NCI-H146 (cell line): ENCODE data around the gene CAMK2B.
"Not testable (repeated sequence)": the region's sequence is repeated elsewhere in the genome, so short reads cannot be mapped to it uniquely, and the experiment has no call there.

Experiments used
- DNase-seq: peaks from one replicate; lab custom pipeline; 2025; lab: John Stamatoyannopoulos, UW

The CAMK2B gene

DNA sequence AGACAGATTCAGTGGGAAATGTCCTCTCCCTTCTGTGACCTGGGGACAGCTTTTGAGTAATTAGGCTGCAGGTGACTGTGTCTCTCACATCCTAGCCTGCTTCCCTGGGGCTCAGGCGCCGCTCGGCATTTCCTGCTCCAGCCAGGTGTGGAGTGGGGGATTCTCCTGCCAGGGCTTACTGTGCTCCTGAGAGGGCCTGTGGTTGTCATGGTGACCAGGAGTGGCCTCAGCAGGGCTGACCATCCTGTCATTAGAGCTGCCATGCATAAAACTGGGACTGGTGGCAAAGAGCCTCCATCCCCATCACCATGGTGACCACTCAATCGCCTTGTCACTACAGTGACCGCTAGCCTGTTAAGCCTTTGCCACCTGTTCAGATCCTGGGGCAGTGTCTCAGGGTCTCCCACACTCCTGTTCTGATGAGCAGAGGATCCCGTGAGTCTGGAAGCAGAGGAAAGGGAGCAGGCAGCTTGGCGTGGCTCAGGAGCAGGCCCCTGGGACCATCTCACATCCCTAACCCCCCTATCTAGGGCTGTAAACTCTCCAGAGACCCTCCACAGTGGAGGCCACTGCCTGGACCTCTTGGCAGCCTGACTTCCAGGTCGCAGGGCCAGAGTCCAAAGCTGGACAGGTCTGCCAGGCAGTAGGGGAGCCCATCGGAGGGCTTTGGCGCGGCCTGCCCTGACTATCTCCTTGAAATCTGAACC, 136.0 kb downstream of the CAMK2B start, which contains the start of gene GCK:
Gene GCK (minus strand): TSS at position 154 of the 707 bp plus-strand sequence. CDS start 486 bp downstream, outside the sequence.
- DNase-seq = peak; percentile 99

- peak; percentile 21 for DNase-seq
Measured at GRCh38 chr7:44188480-44189225, 136.7 kb downstream of the CAMK2B start.

DNA sequence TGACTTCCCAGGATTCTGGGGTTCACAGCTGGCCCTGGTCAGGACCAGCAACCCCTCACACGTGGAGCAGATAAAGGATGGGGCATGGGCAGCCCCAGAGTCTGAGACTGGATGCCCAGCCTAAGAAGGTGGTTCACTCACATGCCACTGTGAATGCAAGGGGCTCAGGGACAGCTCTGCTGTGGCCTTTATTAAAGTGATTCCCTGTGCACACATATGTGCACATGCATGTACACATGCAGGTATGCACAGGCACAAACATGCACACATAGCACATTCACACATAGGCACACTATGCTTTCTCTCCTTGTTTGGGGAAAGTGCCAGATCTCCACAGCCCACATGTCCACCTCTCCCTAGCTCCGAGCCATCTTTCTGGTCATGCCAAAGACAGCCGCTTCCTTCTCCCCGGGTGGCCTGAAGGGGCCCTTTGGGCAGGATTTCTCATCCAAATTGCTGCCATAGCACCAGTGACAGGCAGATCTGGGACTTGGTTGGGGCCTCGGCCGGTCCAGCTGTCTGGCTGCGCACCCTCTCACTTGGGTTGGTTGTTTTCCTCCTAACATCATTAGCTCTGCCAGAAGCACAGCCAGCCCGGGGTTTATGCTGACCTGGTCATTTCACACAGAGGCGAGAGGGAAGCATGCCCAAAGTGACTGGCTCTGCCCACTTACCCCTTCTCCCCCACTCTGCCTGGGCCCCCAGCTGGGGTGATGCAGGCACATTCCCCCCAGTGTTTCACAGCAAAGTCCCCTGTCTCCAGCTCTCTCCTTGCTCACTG, 137.6 kb downstream of the CAMK2B start:
- peak; percentile 4 for DNase-seq

- no peak for DNase-seq
Measured at GRCh38 chr7:44186736-44187135, 138.7 kb downstream of the CAMK2B start.

DNA sequence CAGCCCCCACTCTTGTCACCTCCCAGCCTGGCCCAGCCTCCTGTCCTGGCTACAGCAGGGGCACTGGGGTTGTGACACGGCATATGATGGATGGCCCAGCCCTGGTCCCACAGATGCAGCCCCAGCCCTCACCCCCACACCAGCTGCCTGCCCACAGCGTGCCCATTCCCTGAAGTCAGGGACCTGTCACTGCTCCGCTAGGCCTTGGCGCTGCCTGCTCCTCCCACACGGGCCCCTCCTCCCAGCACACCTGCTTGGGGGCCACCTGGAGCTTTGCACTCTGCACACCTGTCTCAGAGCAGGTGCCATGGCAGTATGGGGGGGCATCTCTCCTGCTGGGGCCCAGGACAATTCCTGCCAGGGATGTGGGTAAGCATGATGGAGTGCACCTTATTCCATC, 139.7 kb downstream of the CAMK2B start:
- DNase-seq = peak; percentile 83

DNA sequence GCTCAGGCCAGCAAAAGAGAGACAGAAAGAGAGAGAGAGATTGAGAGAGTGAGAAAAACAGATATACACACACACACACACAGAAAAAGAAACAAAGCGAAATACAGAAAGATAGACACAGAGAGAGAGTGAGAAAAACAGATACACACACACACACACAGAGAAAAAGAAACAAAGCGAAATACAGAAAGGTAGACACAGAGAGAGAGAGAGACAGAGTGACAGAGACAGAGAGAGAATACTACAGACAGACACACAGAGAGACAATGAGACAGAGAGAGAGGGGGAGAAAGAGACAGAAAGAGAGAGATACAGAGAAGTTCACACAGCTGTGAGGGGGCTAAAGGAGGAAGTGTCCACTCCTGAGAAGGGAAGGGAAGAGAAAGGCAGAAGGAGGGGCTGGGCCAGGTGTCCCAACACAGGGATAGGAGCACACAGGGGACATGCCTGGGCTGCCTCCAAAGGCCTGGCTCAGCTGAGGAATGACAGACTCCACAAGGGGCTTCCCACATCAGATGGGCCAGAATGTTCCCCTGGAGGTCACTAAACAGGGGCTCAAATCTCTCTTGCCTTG, 140.4 kb downstream of the CAMK2B start:
- no peak for DNase-seq

- DNase-seq = peak; percentile 92
Measured at GRCh38 chr7:44184206-44184872, 141.1 kb downstream of the CAMK2B start.

DNA sequence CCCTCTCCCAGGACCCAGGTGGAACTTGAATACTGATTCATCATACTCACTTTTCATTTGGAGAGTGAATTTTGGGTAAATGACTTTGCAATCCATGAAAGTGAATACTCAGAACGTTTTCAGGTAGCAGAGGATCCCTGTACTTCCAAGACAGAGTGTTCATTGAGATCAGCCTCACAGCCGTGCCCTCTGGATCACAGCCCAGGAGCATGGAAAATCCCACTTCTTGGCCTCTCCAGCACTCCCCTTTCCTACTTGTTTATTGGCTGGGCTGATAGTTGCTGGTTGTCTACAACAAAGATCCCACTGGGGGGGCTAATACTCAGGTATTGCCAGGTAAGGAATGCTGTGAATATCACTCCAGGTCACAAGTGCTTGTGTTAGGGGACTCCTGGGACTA, 142.0 kb downstream of the CAMK2B start:
- no peak for DNase-seq

GRCh38 chr7:44182827-44183226, 142.6 kb downstream of the CAMK2B start:
- no peak for DNase-seq

DNA sequence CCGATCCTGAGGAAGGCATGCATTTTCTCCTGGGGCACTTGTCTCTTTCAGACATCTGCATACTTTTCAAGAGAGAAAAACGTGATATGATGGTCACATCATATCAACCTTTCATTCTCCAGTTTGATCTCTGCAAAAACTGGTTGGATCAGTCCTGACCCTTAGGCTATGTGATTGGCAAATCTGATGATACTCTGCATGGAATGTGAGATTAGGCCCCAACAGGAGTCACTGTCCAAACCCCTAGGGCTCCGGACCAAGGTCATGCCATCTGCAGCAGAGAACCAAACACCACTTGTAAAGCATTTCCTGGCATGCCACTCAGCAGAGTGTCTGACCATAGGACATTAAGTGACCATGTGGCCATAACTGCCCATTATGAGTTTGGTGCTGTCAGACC, 144.8 kb downstream of the CAMK2B start:
- DNase-seq = no peak

GRCh38 chr7:44177570-44178131, 147.7 kb downstream of the CAMK2B start:
- peak; percentile 7 for DNase-seq

DNA sequence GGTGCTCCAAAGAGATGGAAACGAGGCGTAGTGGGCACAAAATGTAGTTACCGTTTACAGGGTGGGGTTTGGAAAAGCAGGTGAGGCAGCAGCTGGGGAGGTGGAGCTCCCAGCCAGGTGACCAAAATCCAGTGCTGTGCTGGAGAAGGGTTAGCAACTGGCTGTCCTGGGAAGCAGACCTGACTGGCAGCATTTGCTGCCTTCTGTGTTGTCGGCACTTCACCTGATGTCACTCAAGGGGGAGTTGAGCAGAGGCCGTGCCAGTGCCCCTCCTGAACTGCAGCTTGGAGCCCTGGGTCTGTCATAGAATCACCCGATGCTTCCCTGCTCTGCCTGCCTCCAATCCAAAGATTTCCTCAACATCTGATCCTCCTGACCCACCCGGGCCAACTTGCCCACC, 148.9 kb downstream of the CAMK2B start:
- no peak for DNase-seq

- no peak for DNase-seq
Measured at GRCh38 chr7:44175730-44176129, 149.7 kb downstream of the CAMK2B start.

DNA sequence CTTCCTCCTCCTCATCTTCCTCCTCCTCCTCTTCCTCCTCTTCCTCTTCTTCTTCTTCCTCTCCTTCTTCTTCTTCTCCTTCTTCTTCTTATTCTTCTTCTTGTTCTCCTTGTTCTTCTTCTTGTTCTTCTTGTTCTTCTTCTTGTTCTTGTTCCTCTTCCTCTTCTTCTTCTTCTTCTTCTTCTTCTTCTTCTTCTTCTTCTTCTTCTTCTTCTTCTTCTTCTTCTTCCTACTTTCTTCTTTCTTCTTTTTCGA, 150.8 kb downstream of the CAMK2B start:
- not testable (repeated sequence) for DNase-seq

GRCh38 chr7:44173911-44174693, 151.3 kb downstream of the CAMK2B start:
- no peak for DNase-seq

- DNase-seq = no peak
Measured at GRCh38 chr7:44172803-44173424, 152.5 kb downstream of the CAMK2B start.

DNA sequence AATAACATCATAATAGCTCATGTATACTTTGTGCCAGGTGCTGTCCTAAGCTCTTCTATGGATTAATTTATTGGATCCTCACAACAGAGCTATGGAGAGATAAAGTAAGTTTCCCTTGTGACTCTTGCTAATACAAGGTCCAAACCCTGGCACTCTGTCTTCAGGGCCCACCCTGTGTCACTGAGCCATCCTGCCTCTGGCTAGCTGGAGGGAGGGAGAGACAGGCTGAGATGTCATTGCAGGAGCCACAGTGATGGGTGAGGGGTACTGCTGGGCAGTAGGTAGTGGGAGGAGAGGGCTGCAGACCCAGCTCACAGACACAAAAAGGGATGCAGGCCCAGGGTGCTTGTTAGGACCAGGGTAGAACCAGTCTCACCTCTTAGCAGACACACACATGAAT, 153.0 kb downstream of the CAMK2B start:
- no peak for DNase-seq

GRCh38 chr7:44171901-44172300, 153.5 kb downstream of the CAMK2B start:
- DNase-seq = not testable (repeated sequence)

GRCh38 chr7:44167920-44168319, 157.5 kb downstream of the CAMK2B start:
- no peak for DNase-seq
